ENCODE measurements around the gene FGG.

The FGG gene

GRCh38 chr4:154643493-154643892, 31.0 kb upstream of the FGG start:
- Histone ChIP-seq H3K9me2 (replicated peaks; ENCODE audit: insufficient read depth, low read length) (no peaks in the 10 kb centered on the region), H3K9me3 (replicated peaks; ENCODE audit: insufficient read depth, low read length) (no peaks in the 10 kb centered on the region), H3K79me2 (ENCODE audit: low read length) (no peaks in the 10 kb centered on the region), H3K36me3 (replicated peaks; ENCODE audit: insufficient read depth, low read length) (no peaks in the 10 kb centered on the region), H3K9ac (ENCODE audit: low read length) (no peak overlapping the region), H3K4me1 (ENCODE audit: low read length) (no peaks in the 10 kb centered on the region), H3K27me3 (replicated peaks; ENCODE audit: insufficient read depth, low read length) (no peaks in the 10 kb centered on the region), H3K4me3 (ENCODE audit: low read length) (no peak overlapping the region), H3F3A (ENCODE audit: insufficient read depth, low read length) (no peaks in the 10 kb centered on the region), H2AFZ (ENCODE audit: low read length) (no peak overlapping the region), H4K20me1 (ENCODE audit: insufficient read depth, low read length) (no peaks in the 10 kb centered on the region), H3K27ac (ENCODE audit: low read length) (no peak overlapping the region), H3K4me2 (ENCODE audit: low read depth, low read length) (no peak overlapping the region)
- DNase-seq = no peak
- TF ChIP-seq CTCF (IDR thresholded peaks at IDR 0.05; ENCODE audit: low read length) (no peak), EZH2 (optimal IDR thresholded peaks at IDR 0.05; ENCODE audit: low read depth, low read length) (no peak), EZH2phosphoT487 (IDR thresholded peaks at IDR 0.05; ENCODE audit: low read length) (no peak)

- no peak overlapping the region for H3K27ac ChIP-seq (ENCODE audit: low read length)
- H3K9me2 ChIP-seq (replicated peaks; ENCODE audit: insufficient read depth, low read length) = no peaks in the 10 kb centered on the region
- H3K4me2 ChIP-seq (ENCODE audit: low read depth, low read length) = no peak overlapping the region
- no peaks in the 10 kb centered on the region for H4K20me1 ChIP-seq (ENCODE audit: insufficient read depth, low read length)
- no peaks in the 10 kb centered on the region for H3K27me3 ChIP-seq (replicated peaks; ENCODE audit: insufficient read depth, low read length)
- H3K9me3 ChIP-seq (replicated peaks; ENCODE audit: insufficient read depth, low read length) = no peaks in the 10 kb centered on the region
- TF ChIP-seq CTCF (IDR thresholded peaks at IDR 0.05; ENCODE audit: low read length) (no peak), EZH2 (optimal IDR thresholded peaks at IDR 0.05; ENCODE audit: low read depth, low read length) (no peak), EZH2phosphoT487 (IDR thresholded peaks at IDR 0.05; ENCODE audit: low read length) (no peak)
- DNase-seq = no peak
- no peak overlapping the region for H3K4me3 ChIP-seq (ENCODE audit: low read length)
- no peaks in the 10 kb centered on the region for H3K79me2 ChIP-seq (ENCODE audit: low read length)
- H3K4me1 ChIP-seq (ENCODE audit: low read length) = no peaks in the 10 kb centered on the region
- no peaks in the 10 kb centered on the region for H3F3A ChIP-seq (ENCODE audit: insufficient read depth, low read length)
- H3K36me3 ChIP-seq (replicated peaks; ENCODE audit: insufficient read depth, low read length) = no peaks in the 10 kb centered on the region
- H3K9ac ChIP-seq (ENCODE audit: low read length) = no peak overlapping the region
- no peak overlapping the region for H2AFZ ChIP-seq (ENCODE audit: low read length)
Measured at GRCh38 chr4:154642373-154643009, 30.0 kb upstream of the FGG start.

- H3K27me3 ChIP-seq (replicated peaks; ENCODE audit: insufficient read depth, low read length) = no peaks in the 10 kb centered on the region
Measured at GRCh38 chr4:154640999-154641398, 28.5 kb upstream of the FGG start.

More at GRCh38 chr4:154640999-154641398, 28.5 kb upstream of the FGG start:
- Histone ChIP-seq H3K4me3 (ENCODE audit: low read length) (no peak overlapping the region), H3F3A (ENCODE audit: insufficient read depth, low read length) (no peaks in the 10 kb centered on the region), H3K4me2 (ENCODE audit: low read depth, low read length) (no peak overlapping the region), H3K9ac (ENCODE audit: low read length) (no peak overlapping the region), H3K4me1 (ENCODE audit: low read length) (no peaks in the 10 kb centered on the region), H3K27ac (ENCODE audit: low read length) (no peak overlapping the region), H3K9me3 (replicated peaks; ENCODE audit: insufficient read depth, low read length) (no peaks in the 10 kb centered on the region), H3K36me3 (replicated peaks; ENCODE audit: insufficient read depth, low read length) (no peaks in the 10 kb centered on the region), H4K20me1 (ENCODE audit: insufficient read depth, low read length) (no peaks in the 10 kb centered on the region), H3K9me2 (replicated peaks; ENCODE audit: insufficient read depth, low read length) (no peaks in the 10 kb centered on the region), H2AFZ (ENCODE audit: low read length) (no peak overlapping the region), H3K79me2 (ENCODE audit: low read length) (no peaks in the 10 kb centered on the region)
- DNase-seq = no peak
- no peak for TF ChIP-seq CTCF (IDR thresholded peaks at IDR 0.05; ENCODE audit: low read length)
- TF ChIP-seq EZH2phosphoT487 (IDR thresholded peaks at IDR 0.05; ENCODE audit: low read length) = no peak
- TF ChIP-seq EZH2 (optimal IDR thresholded peaks at IDR 0.05; ENCODE audit: low read depth, low read length) = no peak

Measured in MM.1S (cell line).